HG03175 (cell line): Measurements from ENCODE around the gene RASA1.

ENCODE experiments used
- ATAC-seq: cut with Tn5 transposase; IDR thresholded peaks from one replicate; pipeline ENCODE4 v1.9.1; 2021; ENCODE audit warnings: mild to moderate bottlenecking, moderate library complexity; ENCODE audit not compliant: unreplicated experiment

RASA1 gene

GRCh38 chr5:87438231-87438630 lies 170.5 kb downstream of the RASA1 start:
- ATAC-seq: no peak
